Neuron (in vitro differentiated cells): ENCODE data around the gene MSN.

ENCODE experiments used
- H2AFZ ChIP-seq: one replicate; pipeline ENCODE4 v1.6.1; 2013; ENCODE audit warnings: low read depth, mild to moderate bottlenecking, inconsistent platforms, low read length, moderate library complexity
- H3K27me3 ChIP-seq: one replicate; pipeline ENCODE4 v1.6.1; 2013; ENCODE audit warnings: low read length; ENCODE audit not compliant: insufficient read depth
- H3K36me3 ChIP-seq: one replicate; pipeline ENCODE4 v1.6.1; 2013; ENCODE audit warnings: low read length; ENCODE audit not compliant: insufficient read depth
- H3K4me1 ChIP-seq: one replicate; pipeline ENCODE4 v1.6.1; 2013; ENCODE audit warnings: low read length; ENCODE audit not compliant: insufficient read depth
- H3K4me3 ChIP-seq: 2 replicates; pipeline ENCODE4 v1.5.1; 2013; ENCODE audit warnings: mild to moderate bottlenecking, low read length, moderate library complexity
- H3K9me3 ChIP-seq: one replicate; pipeline ENCODE4 v1.6.1; 2013; ENCODE audit warnings: low read length

The MSN gene

DNA sequence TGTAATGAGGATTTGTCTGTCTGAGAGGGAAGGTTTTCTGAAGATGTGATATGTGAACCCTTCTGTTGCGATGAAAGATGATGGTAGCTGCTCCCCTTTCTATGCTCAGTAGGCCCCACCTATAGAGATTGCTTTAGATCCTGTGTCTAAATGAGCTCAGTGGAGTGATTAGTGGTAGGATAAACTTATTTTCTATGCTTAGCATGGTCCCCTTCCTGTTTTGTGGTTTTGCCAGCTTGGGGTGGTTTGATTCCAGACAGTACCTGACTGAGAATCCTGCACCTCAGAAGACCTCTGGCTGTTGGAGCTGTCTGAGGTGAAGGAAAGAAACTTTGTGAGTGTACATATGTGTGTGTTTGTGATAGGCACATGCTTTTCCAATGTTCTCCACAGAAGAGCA lies 17.7 kb downstream of the MSN start:
- Histone ChIP-seq H2AFZ (no peak overlapping the region), H3K27me3 (no peaks in the 10 kb centered on the region), H3K4me1 (no peaks in the 10 kb centered on the region), H3K4me3 (no peak overlapping the region), H3K9me3 (no peaks in the 10 kb centered on the region), H3K36me3 (no peaks in the 10 kb centered on the region)

DNA sequence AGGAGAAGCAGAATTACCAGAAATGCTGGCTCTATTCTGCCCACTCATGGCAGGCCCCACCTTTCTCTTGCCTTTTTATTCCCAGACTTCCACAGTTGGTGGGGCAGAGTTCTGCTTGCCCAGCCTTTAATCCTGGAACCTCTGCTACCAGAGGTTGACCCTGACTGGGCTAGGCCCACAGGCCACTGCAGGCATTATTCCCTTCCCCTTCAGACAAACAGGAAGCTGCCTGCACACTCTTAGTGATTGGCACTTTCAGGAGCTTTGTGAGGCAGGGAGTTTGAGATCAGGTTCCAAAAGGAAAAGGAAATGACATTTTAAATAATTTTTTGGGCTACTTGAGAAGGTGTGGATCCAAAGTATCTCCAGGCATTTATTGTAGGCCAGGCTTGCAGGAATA lies 18.8 kb downstream of the MSN start:
- Histone ChIP-seq H2AFZ (no peak overlapping the region), H3K27me3 (no peaks in the 10 kb centered on the region), H3K36me3 (no peaks in the 10 kb centered on the region), H3K4me3 (no peak overlapping the region), H3K4me1 (no peaks in the 10 kb centered on the region), H3K9me3 (no peaks in the 10 kb centered on the region)

DNA sequence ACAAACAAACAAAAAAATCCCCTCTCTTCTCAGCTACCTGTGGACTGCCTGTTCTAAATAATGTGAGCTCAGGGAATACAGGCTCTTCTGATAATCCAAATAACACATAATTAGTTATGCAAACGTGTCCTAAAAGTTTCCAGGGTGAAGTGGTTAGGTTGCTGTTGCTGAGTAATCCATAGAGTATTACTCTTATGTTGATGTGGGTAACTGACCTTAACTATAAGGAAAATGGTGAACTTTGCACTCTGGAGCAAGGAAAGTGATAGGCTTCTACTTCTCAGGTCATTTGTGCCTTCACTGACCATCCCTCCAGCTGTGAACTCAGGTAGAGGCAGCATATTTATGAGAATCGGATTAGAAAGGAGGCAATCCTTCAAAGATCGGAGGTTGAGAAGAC lies 19.9 kb downstream of the MSN start:
- Histone ChIP-seq H3K4me3 (no peak overlapping the region), H3K27me3 (no peaks in the 10 kb centered on the region), H3K9me3 (no peaks in the 10 kb centered on the region), H3K36me3 (no peaks in the 10 kb centered on the region), H2AFZ (no peak overlapping the region), H3K4me1 (no peaks in the 10 kb centered on the region)

DNA sequence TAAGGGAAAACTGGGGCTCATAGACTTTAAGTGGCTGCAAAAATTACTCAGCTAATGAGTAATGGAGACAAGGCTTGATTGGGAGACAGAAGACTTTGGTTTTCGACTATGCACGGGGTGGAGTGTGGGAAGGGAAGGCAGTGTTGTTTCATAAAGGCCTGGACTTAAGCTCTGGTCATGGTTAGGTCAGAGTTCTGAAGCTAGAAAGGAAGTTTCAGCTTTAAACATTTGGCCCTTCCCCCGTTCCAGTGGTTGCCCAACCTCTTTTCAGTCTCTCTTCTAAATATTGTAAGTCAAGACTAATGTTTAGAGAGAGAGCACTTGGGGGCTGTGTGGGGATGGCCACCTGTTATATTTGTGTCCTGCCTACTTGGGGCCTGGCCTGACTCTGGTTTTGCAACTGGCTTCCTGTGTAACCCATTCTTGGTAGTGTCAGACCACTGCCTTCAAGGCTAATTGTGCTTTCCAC lies 21.0 kb downstream of the MSN start:
- no peaks in the 10 kb centered on the region for H3K27me3 ChIP-seq
- H3K9me3 ChIP-seq: no peaks in the 10 kb centered on the region
- no peaks in the 10 kb centered on the region for H3K36me3 ChIP-seq
- no peak overlapping the region for H3K4me3 ChIP-seq
- no peak overlapping the region for H2AFZ ChIP-seq
- H3K4me1 ChIP-seq: no peaks in the 10 kb centered on the region

DNA sequence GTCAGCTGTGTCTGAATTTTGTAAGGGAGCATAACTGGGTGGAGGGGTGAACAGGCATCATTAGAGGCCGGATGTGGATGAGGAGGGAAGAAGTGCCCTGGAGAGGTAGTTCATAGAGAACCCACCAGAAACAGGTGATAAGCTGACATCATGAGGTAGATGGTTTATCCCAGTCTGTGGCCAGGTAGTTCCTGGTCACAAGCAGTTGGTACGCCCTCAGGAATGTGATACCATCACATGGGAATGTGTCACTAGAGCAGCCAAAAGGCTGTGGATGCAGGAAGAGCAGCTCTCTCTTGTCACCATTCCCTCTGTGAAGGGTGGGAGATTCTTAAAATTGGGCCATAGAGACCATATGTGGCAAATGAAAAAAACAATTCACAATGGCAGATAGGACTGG lies 21.9 kb downstream of the MSN start:
- no peaks in the 10 kb centered on the region for H3K27me3 ChIP-seq
- no peaks in the 10 kb centered on the region for H3K9me3 ChIP-seq
- no peak overlapping the region for H2AFZ ChIP-seq
- H3K4me1 ChIP-seq: no peaks in the 10 kb centered on the region
- no peaks in the 10 kb centered on the region for H3K36me3 ChIP-seq
- H3K4me3 ChIP-seq: no peak overlapping the region

DNA sequence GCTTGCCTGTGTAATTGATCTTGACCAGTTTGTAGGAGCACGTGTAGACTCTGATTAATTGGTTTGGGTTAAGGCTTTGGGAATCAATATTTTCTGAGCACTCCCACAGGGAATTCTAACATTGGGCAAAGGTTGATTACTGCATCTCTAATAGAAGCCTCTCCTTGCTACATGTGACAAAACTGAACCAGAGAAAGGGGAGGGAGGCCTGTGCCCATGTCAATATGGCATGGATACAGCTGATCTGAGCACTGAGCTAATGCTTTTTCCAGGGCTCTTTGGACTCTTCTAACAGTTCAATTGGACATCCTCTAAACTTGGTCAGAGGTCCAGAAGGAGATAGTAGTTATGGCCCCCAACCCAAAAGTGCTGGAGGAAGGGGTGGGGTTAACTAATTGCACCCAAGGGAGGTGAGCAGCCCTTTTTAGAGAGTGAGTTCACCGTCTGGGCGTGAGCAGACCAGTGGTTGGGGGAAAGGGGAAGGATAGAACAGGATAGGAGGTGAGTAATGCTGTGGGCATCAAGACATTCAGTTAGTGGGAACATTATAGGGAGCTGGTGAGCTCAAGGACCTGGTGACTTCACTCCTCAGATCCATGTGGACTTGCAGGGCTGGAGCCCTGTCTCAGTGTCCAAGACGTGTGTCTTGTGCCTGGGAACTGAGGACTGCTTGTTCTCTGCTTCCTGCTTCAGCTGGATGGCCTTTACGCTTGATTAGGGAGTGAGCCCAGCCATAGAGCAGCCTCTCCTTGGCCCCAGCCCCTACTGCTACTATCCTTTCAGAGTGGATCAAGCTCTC lies 22.8 kb downstream of the MSN start:
- no peak overlapping the region for H3K4me3 ChIP-seq
- H3K36me3 ChIP-seq: no peaks in the 10 kb centered on the region
- no peaks in the 10 kb centered on the region for H3K9me3 ChIP-seq
- H2AFZ ChIP-seq: no peak overlapping the region
- H3K27me3 ChIP-seq: no peaks in the 10 kb centered on the region
- no peaks in the 10 kb centered on the region for H3K4me1 ChIP-seq

DNA sequence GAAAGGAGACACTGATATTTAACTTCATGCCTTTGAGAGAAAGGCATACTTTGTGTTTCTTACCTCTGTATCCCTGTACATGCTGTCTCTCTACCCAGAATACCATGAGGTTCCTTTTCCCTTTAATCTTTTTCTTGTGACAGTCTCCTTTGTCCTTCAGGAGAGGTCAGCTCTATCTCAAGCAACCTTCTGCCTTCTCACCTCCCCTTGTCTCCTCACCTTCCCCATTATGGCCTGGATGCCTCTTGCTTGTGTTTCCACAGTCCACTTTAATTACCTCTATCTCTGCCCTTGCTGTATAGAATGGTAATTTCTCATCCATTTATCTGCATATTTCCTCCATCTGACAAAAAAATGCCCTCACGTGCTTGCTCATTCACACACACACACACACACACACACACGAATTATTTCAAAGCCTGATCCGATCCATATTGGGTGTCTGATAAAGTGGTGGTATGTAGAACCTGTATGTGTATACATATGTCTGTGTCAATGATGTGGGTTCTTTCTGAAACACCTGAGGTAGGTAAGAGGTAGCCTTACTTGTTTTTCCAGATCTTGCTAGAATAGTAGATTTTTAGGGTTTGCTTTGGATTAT lies 28.5 kb downstream of the MSN start:
- Histone ChIP-seq H3K27me3 (no peaks in the 10 kb centered on the region), H3K36me3 (no peaks in the 10 kb centered on the region)

DNA sequence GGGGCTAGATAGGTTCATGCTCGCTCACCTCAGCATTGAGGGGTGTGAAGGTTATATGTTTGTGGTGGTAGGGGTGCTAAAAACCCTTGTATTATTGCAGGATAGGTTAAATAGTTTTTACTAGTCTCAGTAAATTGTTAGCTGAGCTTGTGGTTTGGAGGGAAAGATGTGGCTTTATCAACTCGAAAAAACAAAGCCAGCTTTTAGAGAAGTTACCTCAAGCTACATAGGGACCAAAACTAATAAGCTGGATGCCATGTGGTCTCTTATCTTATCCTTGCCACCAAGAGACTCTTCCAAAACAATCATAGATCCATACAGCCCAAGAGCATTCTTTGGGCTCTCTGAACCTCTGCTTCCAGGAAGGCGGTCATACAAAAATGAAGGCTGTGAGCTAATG lies 29.2 kb downstream of the MSN start:
- H3K4me3 ChIP-seq: no peak overlapping the region
- no peaks in the 10 kb centered on the region for H3K36me3 ChIP-seq
- no peaks in the 10 kb centered on the region for H3K9me3 ChIP-seq
- H3K4me1 ChIP-seq: no peaks in the 10 kb centered on the region
- no peak overlapping the region for H2AFZ ChIP-seq
- no peaks in the 10 kb centered on the region for H3K27me3 ChIP-seq

More for the DNA sequence above, 28.5 kb downstream of the MSN start:
- Histone ChIP-seq H3K9me3 (no peaks in the 10 kb centered on the region), H3K4me3 (no peak overlapping the region), H3K4me1 (no peaks in the 10 kb centered on the region), H2AFZ (no peak overlapping the region)

DNA sequence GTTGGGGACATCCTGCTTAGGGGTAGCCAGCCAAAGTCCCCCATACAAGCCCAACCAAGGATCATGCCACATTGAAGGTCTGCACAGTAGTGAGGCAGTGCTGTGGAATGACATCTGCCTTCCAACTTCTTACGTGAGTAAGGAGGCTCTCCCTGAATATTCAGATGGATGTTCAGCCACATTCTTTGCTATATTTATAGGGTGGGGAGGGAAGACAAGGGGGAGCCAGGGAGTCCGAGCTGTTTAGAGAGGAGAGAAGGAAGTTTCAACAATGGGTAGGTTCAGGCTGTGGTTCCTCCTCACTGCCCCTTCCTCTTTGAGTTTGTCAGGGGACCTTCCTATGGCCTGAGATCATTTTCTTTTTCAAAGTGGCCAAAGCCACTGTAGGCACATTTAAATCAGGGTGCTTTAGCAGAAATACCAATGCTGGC lies 29.8 kb downstream of the MSN start:
- no peaks in the 10 kb centered on the region for H3K27me3 ChIP-seq
- no peaks in the 10 kb centered on the region for H3K4me1 ChIP-seq
- no peaks in the 10 kb centered on the region for H3K9me3 ChIP-seq
- H2AFZ ChIP-seq: no peak overlapping the region
- H3K36me3 ChIP-seq: no peaks in the 10 kb centered on the region
- H3K4me3 ChIP-seq: no peak overlapping the region

DNA sequence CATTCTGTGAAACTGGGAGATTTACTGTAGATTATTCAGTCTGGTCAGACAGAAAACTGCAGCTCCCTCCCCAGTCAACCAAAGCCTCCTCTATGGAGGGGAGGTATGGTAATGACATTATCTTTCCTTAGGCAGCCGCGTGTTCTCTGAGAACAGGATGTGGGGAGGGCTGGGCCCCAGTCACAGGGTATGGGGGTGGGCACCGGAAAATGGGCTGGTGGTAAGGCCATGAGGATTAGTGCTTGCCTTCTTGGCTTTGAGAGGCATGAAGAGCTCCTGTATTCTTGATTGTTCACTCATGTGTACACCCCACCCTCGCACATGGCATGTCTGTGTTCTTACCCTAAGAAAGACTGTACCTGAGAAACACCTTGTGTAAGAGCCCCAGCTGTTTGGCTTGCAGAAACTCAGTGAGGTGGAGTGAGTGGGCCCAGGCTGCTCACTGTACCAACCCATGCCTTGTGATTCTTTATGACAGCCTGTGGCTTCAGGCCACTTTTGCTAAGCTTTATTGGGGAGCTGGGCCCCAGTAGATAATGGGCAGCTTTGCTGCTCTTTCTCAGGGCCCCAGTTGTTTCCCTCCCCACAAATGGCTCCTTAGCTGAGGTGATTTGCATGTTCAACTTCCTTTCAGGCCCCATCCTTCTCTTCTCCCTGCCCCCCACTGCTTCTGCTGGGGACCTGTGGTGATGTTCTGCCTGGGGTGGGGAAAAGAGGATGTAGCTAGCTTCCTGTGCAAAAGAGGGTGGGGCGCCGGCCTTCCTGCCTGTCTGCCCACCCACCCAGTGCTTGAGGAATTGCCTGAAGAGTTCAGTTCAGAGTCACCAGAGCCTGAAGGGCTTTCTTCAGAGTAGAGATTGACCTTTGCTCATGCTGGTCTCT lies 30.7 kb downstream of the MSN start:
- Histone ChIP-seq H2AFZ (no peak overlapping the region), H3K27me3 (no peaks in the 10 kb centered on the region), H3K9me3 (no peaks in the 10 kb centered on the region), H3K4me1 (no peaks in the 10 kb centered on the region), H3K36me3 (no peaks in the 10 kb centered on the region), H3K4me3 (no peak overlapping the region)

DNA sequence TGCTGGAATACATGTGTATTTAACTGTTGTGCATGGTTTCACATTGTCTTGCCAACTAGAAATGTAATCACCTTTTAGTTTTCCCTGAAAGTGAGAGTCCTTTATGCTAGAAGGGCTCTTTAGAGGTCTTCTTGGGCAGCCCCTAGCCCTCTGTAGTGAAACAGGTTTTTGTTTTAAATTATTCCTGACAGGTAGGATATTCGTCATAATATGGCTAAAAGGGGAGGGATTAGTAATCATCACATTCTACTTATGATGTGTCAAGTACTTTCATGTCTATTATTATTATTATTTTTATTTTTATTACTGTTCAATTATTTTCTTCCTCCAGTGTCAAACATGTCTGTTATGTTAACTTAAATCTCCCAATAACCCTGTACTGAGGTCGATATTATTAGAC lies 35.5 kb downstream of the MSN start:
- Histone ChIP-seq H3K4me1 (no peaks in the 10 kb centered on the region), H3K4me3 (no peak overlapping the region), H3K9me3 (no peaks in the 10 kb centered on the region), H2AFZ (no peak overlapping the region), H3K36me3 (no peaks in the 10 kb centered on the region), H3K27me3 (no peaks in the 10 kb centered on the region)

DNA sequence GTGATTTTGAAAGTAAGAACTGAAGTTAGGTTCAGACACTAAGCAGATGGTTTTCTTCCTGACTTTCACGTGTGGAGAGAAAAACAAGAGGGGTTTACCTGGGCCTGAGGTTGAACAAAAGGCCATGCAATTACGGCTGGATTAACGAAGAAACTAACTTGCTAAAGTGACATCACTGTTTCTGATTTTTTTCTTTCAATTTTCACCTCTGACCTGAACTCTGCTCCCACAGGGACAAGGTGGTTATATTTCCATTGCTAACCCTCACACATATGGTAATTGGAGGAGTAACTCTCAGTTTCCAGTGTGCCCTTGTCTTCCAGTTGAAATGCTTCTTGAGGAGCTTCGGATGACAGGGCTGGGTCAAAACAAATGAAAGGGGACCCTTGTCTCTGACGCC lies 38.0 kb downstream of the MSN start:
- no peaks in the 10 kb centered on the region for H3K36me3 ChIP-seq
- H3K27me3 ChIP-seq: no peaks in the 10 kb centered on the region
- H3K4me3 ChIP-seq: no peak overlapping the region
- H2AFZ ChIP-seq: no peak overlapping the region
- no peaks in the 10 kb centered on the region for H3K9me3 ChIP-seq
- no peaks in the 10 kb centered on the region for H3K4me1 ChIP-seq
